ENCODE results near the gene CNN1.
"Not testable (repeated sequence)": the region's sequence is repeated elsewhere in the genome, so short reads cannot be mapped to it uniquely, and the experiment has no call there.

CNN1 gene

DNA sequence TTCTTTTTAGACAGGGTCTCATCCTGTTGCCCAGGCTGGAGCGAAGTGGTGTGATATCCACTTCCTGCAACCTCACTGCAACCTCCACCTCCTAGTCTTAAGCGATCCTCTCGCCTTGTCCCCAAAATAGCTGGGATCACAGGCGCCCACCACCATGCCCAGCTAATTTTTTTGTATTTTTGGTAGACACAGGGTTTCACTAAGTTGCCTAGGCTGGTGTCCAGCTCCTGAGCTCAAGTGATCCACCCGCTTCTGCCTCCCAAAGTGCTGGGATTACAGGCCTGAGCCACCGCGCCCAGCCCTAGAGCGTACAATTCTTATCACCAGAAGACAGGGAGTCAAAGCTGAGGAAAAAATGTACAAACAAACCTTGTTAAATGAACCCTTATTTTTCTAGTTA lies 24.9 kb downstream of the CNN1 start:
- H3K27ac ChIP-seq (ENCODE audit: low read length), result no peak overlapping the region
- DNase-seq (no peak), ATAC-seq (ENCODE audit: insufficient read depth, low read depth) (no peak)
- H3K27me3 ChIP-seq (ENCODE audit: insufficient read depth, low read length, poor library complexity), result no peaks in the 10 kb centered on the region
- H3K4me3 ChIP-seq (ENCODE audit: low read depth in 1 of 2, low read length in 2 of 2), result no peak overlapping the region
- H3K79me2 ChIP-seq (ENCODE audit: insufficient read depth, low read length), result peaks cover 10% of the 10 kb centered on the region
- H2AFZ ChIP-seq (ENCODE audit: low read depth, low read length), result no peak overlapping the region
- H3K36me3 ChIP-seq (ENCODE audit: insufficient read depth, low read length), result no peaks in the 10 kb centered on the region
- peaks cover 12% of the 10 kb centered on the region for H3K4me1 ChIP-seq (ENCODE audit: insufficient read depth, low read length)
- no peaks in the 10 kb centered on the region for H3K9me3 ChIP-seq (ENCODE audit: insufficient read depth, low read length, severe bottlenecking)
- H3K4me2 ChIP-seq (ENCODE audit: insufficient read depth, low read length), result no peak overlapping the region
- H4K20me1 ChIP-seq (ENCODE audit: insufficient read depth, low read length), result no peaks in the 10 kb centered on the region
- TF ChIP-seq, protein P1, sequence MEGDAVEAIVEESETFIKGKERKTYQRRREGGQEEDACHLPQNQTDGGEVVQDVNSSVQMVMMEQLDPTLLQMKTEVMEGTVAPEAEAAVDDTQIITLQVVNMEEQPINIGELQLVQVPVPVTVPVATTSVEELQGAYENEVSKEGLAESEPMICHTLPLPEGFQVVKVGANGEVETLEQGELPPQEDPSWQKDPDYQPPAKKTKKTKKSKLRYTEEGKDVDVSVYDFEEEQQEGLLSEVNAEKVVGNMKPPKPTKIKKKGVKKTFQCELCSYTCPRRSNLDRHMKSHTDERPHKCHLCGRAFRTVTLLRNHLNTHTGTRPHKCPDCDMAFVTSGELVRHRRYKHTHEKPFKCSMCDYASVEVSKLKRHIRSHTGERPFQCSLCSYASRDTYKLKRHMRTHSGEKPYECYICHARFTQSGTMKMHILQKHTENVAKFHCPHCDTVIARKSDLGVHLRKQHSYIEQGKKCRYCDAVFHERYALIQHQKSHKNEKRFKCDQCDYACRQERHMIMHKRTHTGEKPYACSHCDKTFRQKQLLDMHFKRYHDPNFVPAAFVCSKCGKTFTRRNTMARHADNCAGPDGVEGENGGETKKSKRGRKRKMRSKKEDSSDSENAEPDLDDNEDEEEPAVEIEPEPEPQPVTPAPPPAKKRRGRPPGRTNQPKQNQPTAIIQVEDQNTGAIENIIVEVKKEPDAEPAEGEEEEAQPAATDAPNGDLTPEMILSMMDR (IDR thresholded peaks at IDR 0.05; ENCODE audit: borderline replicate concordance, extremely low read depth, low read length, poor library complexity, severe bottlenecking), result no peak
- TF ChIP-seq EZH2 (IDR thresholded peaks at IDR 0.05; ENCODE audit: borderline replicate concordance, low read depth, low read length, severe bottlenecking), result no peak
- H3K9ac ChIP-seq (ENCODE audit: low read depth, low read length), result no peak overlapping the region

DNA sequence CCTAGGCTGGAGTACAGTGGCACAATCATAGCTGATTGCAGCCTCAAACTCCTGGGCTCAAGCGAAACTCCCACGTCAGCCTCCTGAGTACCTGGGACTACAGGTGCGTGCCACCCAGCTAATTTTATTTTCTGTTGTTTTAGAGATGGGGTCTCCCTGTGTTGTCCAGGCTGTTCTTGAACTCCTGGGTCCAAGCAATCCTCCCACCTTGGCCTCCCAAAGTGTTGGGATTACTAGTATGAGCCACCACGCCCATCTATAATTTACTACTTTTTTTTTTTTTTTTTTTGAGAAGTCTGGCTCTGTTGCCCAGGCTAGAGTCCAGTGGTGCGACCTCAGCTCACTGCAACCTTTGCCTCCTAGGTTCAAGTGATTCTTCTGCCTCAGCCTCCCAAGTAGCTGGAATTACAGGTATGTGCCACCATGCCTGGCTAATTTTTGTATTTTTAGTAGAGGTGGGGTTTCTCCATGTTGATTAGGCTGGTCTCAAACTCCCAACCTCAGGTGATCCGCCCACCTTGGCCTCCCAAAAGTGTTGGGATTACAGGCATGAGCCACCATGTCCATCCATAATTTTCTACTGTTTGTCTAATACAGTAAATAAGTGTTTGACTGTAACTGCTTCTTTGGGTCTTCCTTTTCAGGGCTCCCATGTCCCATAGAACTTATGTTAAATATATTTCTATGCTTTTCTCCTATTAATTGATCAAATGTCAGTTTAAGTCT lies 25.6 kb downstream of the CNN1 start:
- H2AFZ ChIP-seq (ENCODE audit: low read depth, low read length); H3K4me3 ChIP-seq (ENCODE audit: low read depth in 1 of 2, low read length in 2 of 2); H4K20me1 ChIP-seq (ENCODE audit: insufficient read depth, low read length); H3K79me2 ChIP-seq (ENCODE audit: insufficient read depth, low read length); H3K9me3 ChIP-seq (ENCODE audit: insufficient read depth, low read length, severe bottlenecking); ATAC-seq (ENCODE audit: insufficient read depth, low read depth); H3K9ac ChIP-seq (ENCODE audit: low read depth, low read length); H3K27me3 ChIP-seq (ENCODE audit: insufficient read depth, low read length, poor library complexity); H3K36me3 ChIP-seq (ENCODE audit: insufficient read depth, low read length); H3K4me2 ChIP-seq (ENCODE audit: insufficient read depth, low read length); H3K27ac ChIP-seq (ENCODE audit: low read length); DNase-seq: not testable (repeated sequence)
- H3K4me1 ChIP-seq (ENCODE audit: insufficient read depth, low read length), result peaks cover 12% of the 10 kb centered on the region

DNA sequence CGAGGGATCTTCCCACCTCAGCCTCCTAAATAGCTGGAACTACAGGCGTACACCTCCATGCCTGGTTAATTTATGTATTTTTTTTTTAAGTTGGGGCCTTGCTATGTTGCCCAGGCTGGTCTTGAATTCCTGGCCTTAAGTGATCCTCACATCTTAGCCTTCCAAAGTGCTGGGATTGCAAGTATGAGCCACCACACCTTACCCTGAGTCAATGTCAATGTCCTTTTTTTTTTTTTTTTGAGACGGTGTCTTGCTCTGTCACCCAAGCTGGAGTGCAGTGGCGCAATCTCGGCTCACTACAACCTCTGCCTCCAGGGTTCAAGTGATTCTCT lies 27.0 kb downstream of the CNN1 start:
- H3K4me1 ChIP-seq (ENCODE audit: insufficient read depth, low read length), result not testable (repeated sequence)

DNA sequence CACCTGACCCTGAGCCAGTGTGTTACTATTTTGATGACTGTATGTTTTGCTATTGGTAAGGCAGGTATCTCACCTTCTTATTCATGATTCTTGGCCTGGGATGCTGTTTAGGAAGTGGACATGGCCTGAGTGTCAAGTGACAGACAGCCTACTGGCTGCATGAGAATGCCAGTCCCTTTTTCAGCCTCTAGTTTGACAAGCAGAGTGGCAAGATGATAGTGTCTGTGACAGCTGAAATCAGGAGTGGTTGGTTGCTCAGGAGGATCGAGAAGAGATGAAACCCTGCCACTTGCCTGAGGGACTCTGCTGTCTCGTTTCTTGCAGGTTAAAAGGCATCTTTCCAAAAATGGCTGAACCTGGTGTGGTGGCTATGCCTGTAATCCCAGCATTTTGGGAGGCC lies 27.5 kb downstream of the CNN1 start:
- no peaks in the 10 kb centered on the region for H3K4me1 ChIP-seq (ENCODE audit: insufficient read depth, low read length)
- H3K9ac ChIP-seq (ENCODE audit: low read depth, low read length), result no peak overlapping the region
- no peak overlapping the region for H3K4me3 ChIP-seq (ENCODE audit: low read depth in 1 of 2, low read length in 2 of 2)
- DNase-seq, result no peak
- H2AFZ ChIP-seq (ENCODE audit: low read depth, low read length), result no peak overlapping the region
- H3K36me3 ChIP-seq (ENCODE audit: insufficient read depth, low read length), result no peaks in the 10 kb centered on the region
- H3K27ac ChIP-seq (ENCODE audit: low read length), result no peak overlapping the region
- no peak for ATAC-seq (ENCODE audit: insufficient read depth, low read depth)
- H3K9me3 ChIP-seq (ENCODE audit: insufficient read depth, low read length, severe bottlenecking), result no peaks in the 10 kb centered on the region
- no peaks in the 10 kb centered on the region for H3K79me2 ChIP-seq (ENCODE audit: insufficient read depth, low read length)
- no peak overlapping the region for H3K4me2 ChIP-seq (ENCODE audit: insufficient read depth, low read length)
- H3K27me3 ChIP-seq (ENCODE audit: insufficient read depth, low read length, poor library complexity), result no peaks in the 10 kb centered on the region
- H4K20me1 ChIP-seq (ENCODE audit: insufficient read depth, low read length), result no peaks in the 10 kb centered on the region
- no peak for TF ChIP-seq EZH2 (IDR thresholded peaks at IDR 0.05; ENCODE audit: borderline replicate concordance, low read depth, low read length, severe bottlenecking)

More for the DNA sequence above, 27.0 kb downstream of the CNN1 start:
- H2AFZ ChIP-seq (ENCODE audit: low read depth, low read length); H3K36me3 ChIP-seq (ENCODE audit: insufficient read depth, low read length); H3K4me3 ChIP-seq (ENCODE audit: low read depth in 1 of 2, low read length in 2 of 2); ATAC-seq (ENCODE audit: insufficient read depth, low read depth); DNase-seq; H3K27ac ChIP-seq (ENCODE audit: low read length); H3K4me2 ChIP-seq (ENCODE audit: insufficient read depth, low read length); H3K9ac ChIP-seq (ENCODE audit: low read depth, low read length); H3K9me3 ChIP-seq (ENCODE audit: insufficient read depth, low read length, severe bottlenecking); H4K20me1 ChIP-seq (ENCODE audit: insufficient read depth, low read length); H3K27me3 ChIP-seq (ENCODE audit: insufficient read depth, low read length, poor library complexity); H3K79me2 ChIP-seq (ENCODE audit: insufficient read depth, low read length): not testable (repeated sequence)

DNA sequence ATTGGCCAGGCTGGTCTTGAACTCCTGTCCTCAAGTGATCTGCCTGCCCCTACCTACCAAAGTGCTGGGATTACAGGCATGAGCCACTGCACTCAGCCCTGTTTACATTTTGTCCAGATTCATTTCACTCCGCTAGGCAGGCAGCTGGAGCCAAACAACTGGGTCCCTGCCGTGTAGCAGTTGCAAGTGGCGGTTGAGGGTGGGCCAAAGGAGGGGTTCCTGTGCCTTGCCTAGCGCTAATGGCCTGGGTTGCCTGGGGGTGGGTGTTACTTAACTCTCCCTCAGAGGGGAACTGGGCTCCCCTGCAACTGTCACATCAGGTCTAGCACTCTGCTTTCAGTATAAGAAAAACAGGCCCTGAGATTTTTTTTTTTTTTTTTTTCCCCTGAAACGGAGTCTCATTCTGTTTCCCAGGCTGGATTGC lies 31.4 kb downstream of the CNN1 start:
- DNase-seq, result peak; percentile 46
- H3K9ac ChIP-seq (ENCODE audit: low read depth, low read length), result no peak overlapping the region

DNA sequence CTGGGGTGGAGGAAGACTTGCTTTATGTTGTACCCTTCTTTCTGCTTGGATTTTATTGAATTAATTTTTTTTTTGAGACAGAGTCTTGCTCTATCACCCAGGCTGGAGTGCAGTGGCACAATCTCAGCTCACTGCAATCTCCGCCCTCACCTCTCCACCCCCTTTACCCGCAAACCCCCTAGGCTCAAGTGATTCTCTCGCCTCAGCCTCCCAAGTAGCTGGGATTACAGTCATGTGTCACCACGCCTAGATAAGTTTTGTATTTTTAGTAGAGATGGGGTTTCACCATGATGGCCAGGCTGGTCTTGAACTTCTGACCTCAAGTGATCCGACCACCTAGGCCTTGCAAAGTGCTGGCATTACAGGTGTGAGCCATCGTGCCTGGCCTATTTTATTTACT lies 34.7 kb downstream of the CNN1 start:
- not testable (repeated sequence) for H3K27me3 ChIP-seq (ENCODE audit: insufficient read depth, low read length, poor library complexity); H3K79me2 ChIP-seq (ENCODE audit: insufficient read depth, low read length); H3K4me1 ChIP-seq (ENCODE audit: insufficient read depth, low read length); H3K27ac ChIP-seq (ENCODE audit: low read length); ATAC-seq (ENCODE audit: insufficient read depth, low read depth); H3K36me3 ChIP-seq (ENCODE audit: insufficient read depth, low read length); H3K4me2 ChIP-seq (ENCODE audit: insufficient read depth, low read length); DNase-seq; H3K9ac ChIP-seq (ENCODE audit: low read depth, low read length); H3K9me3 ChIP-seq (ENCODE audit: insufficient read depth, low read length, severe bottlenecking); H3K4me3 ChIP-seq (ENCODE audit: low read depth in 1 of 2, low read length in 2 of 2); H4K20me1 ChIP-seq (ENCODE audit: insufficient read depth, low read length); H2AFZ ChIP-seq (ENCODE audit: low read depth, low read length)

More for the DNA sequence above, 31.4 kb downstream of the CNN1 start:
- H3K27me3 ChIP-seq (ENCODE audit: insufficient read depth, low read length, poor library complexity), result no peaks in the 10 kb centered on the region
- H3K4me3 ChIP-seq (ENCODE audit: low read depth in 1 of 2, low read length in 2 of 2), result no peak overlapping the region
- H3K9me3 ChIP-seq (ENCODE audit: insufficient read depth, low read length, severe bottlenecking), result no peaks in the 10 kb centered on the region
- no peak overlapping the region for H2AFZ ChIP-seq (ENCODE audit: low read depth, low read length)
- no peaks in the 10 kb centered on the region for H4K20me1 ChIP-seq (ENCODE audit: insufficient read depth, low read length)
- H3K4me1 ChIP-seq (ENCODE audit: insufficient read depth, low read length), result no peaks in the 10 kb centered on the region
- no peak for TF ChIP-seq EZH2 (IDR thresholded peaks at IDR 0.05; ENCODE audit: borderline replicate concordance, low read depth, low read length, severe bottlenecking)
- TF ChIP-seq, protein P1 (IDR thresholded peaks at IDR 0.05; ENCODE audit: borderline replicate concordance, extremely low read depth, low read length, poor library complexity, severe bottlenecking), result no peak
- H3K27ac ChIP-seq (ENCODE audit: low read length), result no peak overlapping the region
- no peak overlapping the region for H3K4me2 ChIP-seq (ENCODE audit: insufficient read depth, low read length)
- H3K79me2 ChIP-seq (ENCODE audit: insufficient read depth, low read length), result no peaks in the 10 kb centered on the region
- ATAC-seq (ENCODE audit: insufficient read depth, low read depth), result peak; percentile 64; the same call in 2 of the 3 replicates
- H3K36me3 ChIP-seq (ENCODE audit: insufficient read depth, low read length), result no peaks in the 10 kb centered on the region

Measured in DND-41 (cell line).